ENCODE measurements around the gene EDARADD.

DNA sequence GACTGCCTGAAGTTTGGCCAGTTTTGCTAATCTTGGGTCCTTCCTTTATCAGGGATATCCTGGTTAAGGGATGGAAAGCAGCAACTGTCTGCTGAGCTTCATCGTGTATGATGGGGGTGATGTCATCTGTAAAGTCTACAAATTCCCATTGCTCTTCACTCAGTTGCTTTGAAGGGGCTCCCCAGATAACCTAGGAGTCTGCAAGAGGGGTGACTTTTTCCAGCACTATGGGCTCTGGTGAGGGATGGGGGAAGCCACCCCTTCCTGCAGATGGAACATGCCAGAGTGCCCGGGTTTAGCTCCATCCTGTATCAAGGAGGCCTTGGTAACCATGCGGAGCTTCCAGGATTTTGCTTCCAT is 28.4 kb downstream of the EDARADD start:
- TF ChIP-seq CTCF (IDR thresholded peaks at IDR 0.05) (no peak), POLR2A (IDR thresholded peaks at IDR 0.05) (no peak), POLR2AphosphoS5 (IDR thresholded peaks at IDR 0.05) (no peak)
